GM12892 (cell line): ENCODE measurements around the gene PNMA6A.

Source experiments
- POLR2A ChIP-seq: IDR thresholded peaks from 2 replicates; pipeline ENCODE4 v1.6.1; 2011; ENCODE audit warnings: low read depth, low read length, control low read depth
- TAF1 ChIP-seq: IDR thresholded peaks from 2 replicates; pipeline ENCODE4 v1.6.1; 2011; ENCODE audit warnings: low read depth, mild to moderate bottlenecking, control low read depth, low read length, borderline replicate concordance

- TF ChIP-seq POLR2A (no peak; the same call in 1 of the 2 replicates), TAF1 (no peak)
Observed at GRCh38 chrX:153032397-153033118, 39.7 kb upstream of the PNMA6A start.
